NCI-H1092 (cell line): Measurements from ENCODE around the gene ACADSB.

Source experiments
- DNase-seq: peaks from one replicate; lab custom pipeline; 2025; lab: John Stamatoyannopoulos, UW

Gene ACADSB

DNA sequence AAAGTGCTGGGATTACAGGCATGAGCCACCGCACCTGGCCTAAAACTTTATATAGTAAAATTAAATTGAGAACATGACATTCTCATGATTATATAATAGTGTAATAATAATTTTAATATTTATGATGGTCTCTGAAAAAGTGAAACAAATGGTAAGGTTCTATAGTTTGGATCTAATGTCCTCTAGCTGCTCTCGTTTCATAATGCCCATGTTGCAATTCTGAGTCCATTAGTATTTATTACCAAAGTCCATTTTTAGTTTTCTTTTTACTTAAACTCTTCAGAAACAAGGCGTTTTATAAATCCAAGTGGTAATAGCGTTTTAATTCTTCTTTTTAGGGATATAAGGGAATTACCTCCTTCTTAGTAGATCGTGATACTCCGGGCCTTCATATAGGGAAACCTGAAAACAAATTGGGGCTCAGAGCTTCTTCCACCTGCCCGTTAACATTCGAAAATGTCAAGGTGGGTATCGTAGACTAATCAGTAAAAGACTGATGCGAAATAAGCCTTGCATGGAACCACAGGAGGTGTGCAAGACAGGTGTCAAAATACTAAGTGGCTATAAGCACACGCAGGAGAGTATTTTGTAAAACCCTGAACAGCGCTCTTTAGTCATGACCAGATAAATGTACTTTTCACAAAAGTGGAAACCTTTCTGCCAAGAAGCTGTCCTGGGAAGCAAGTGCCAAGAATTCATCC lies 34.1 kb downstream of the ACADSB start:
- no peak for DNase-seq

DNA sequence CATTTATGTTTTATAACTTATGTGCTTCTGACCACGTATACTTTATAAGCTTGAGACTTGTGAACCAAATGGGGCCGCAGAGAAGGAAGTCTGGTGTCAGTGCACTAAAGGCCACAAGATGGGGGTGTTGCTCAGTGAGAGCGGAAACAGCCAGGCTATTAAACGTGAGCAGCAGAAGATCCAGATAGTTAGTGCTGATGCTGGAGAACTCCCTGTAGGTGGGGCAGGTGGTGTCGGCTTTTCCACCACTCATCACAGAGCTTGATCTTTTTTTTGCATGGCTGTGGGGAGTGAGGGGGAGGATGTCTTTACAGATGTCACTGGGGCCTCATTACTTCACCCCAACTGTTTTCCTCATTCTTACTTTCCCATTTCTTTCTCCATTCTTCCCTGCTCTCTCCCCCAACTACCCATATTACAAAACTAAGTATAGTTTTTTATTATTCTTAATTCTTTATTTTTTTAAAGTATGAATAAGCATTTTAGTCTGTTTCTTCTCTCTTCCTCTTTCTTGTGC lies 34.7 kb downstream of the ACADSB start:
- DNase-seq, result peak; percentile 16

- no peak for DNase-seq
These were observed 35.6 kb downstream of the ACADSB start for GRCh38 chr10:123044391-123044790.

- no peak for DNase-seq
These were observed 37.3 kb downstream of the ACADSB start for GRCh38 chr10:123045961-123046731.

DNA sequence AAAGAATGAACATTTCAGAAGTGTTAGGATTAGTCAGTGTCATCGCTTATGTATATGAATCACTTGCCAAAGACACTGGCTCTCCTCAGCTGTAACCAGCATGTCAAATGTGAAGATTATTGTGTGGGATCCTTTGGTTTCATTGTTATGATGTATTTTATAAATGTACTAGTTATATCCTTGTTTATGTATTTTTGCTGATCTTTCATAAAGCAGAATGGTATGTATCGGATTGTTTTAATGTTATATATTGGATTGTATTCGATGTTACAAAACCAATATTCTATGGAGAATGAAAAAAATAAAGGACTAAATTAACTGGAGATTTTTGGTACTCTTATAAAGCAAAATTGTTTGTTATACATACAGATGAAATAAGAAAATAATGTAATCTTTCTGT lies 49.2 kb downstream of the ACADSB start:
- no peak for DNase-seq

GRCh38 chr10:123061865-123062264 lies 53.1 kb downstream of the ACADSB start:
- no peak for DNase-seq

DNA sequence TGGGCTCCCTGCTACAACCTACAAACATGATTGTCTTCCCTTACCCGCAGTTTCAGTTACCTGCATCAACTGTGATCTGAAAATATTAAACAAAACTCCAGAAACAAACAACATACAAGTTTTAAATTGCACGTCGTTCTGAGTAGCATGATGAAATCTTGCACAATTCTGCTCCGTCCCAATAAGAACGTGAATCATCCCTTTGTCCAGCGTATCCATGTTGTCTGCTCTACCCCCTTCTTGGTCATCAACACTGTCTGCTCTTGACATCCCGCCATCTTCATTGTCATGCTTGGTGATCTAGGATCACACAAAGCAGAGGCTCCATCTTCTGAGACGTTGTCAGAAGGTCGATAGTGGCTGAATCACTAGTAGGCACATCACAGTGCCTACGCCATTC lies 53.9 kb downstream of the ACADSB start:
- no peak for DNase-seq

DNA sequence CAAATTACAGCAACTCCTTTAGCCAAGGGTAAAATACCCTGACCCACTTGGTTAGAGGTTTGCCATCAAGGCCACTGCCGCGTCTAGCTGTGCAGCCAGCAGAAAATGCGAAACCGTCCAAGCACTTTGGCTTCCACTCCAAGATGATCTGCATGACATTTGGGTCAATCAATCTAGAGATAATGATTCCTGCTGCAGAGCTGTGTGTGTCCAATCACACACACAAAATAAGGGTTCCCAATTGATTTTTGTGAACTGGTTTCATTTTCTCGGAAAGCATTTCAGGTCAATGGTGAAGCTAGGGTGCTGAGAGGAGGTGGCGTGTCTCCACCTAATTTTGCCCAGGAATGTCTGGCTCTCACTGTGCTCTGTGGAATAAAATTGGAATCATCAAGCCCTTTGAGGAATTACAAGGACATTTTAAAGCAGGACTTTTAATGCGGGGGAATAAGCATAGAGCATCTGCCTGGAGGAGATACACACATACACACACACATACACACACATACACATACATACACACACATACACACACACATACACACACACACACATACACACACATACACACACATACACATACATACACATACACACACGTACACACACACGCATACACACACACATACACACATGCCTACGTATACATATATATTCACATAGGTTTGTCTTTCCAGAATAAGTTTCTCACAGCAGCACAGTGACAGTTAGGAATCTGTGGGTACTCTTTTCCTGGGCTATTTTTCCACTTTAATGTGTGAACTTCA lies 59.5 kb downstream of the ACADSB start:
- DNase-seq, result no peak

DNA sequence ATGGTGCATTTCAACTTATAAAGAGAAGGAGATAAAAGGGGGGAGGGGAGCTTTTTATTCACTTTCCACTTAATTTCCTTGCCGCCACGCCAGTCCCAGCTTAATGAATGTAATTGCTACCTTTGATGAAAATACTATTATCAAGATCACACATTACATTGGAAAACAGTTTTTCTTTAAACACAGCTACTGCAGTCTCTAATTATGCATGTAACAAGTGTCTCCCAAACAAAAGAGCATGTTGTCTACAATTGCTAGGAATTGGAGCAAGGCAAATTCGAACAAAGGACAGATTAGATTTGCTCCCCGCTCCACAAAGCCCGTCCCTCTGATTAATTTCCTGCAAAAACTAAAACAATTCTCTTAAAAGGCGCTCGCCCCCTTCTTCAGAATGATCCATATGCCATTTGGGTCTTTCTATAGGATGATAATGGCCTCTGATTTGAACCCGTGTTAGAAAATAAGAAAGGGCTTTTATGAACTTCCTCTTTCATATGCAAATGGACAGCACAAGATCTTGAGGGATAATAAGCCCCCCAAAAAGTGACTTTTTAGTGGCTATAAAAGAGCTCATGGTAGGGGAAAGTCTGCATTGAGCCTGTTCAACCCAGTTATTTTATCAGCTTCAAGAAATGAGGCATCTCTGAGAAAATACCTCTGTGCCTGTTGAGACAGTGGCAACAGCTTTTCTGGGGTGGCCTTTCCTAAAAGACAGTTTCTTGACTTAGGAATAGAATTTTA lies 60.6 kb downstream of the ACADSB start:
- DNase-seq, result no peak

DNA sequence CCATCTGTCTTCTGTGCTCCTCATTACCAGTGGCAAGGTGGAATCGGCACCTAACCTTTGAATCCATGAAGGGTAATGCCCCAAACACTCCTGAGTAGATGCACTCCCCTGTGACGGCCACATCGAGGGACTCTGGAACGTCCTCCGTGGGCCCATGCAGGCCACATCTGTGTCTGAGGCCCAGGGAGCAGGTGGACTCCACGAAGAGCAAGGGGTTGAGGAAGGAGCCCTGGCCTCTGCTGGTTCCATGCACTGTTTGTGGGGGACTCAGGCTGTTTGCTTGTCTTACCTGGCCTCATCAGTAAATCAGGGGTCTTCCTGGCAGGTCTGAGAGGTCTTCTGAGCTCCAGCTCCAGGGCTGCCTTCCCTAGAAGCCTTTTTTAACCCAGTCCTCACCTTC lies 64.4 kb downstream of the ACADSB start:
- DNase-seq, result no peak

- DNase-seq, result no peak
These were observed 65.4 kb downstream of the ACADSB start for GRCh38 chr10:123074215-123074614.

GRCh38 chr10:123081896-123082295 lies 73.1 kb downstream of the ACADSB start:
- no peak for DNase-seq

DNA sequence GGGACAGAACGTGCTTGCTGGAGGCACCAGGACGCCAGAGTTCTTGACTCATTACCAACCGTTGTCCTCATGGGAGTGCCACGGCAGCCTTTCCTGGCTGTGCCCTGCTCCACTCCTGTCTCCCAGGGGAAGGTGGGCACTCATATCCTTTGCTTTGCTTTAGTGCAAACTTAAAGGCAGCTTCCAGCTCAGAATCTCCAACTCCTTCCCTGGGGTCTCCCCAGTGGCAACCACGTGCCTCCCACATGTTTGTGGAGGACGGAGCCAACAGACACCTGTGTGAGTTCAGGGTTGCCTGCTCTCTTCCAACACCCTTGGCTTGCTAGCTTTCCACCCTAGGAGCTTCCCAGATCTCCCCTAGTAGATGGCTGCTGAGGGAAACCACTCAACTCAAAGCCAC lies 75.0 kb downstream of the ACADSB start:
- DNase-seq, result no peak

DNA sequence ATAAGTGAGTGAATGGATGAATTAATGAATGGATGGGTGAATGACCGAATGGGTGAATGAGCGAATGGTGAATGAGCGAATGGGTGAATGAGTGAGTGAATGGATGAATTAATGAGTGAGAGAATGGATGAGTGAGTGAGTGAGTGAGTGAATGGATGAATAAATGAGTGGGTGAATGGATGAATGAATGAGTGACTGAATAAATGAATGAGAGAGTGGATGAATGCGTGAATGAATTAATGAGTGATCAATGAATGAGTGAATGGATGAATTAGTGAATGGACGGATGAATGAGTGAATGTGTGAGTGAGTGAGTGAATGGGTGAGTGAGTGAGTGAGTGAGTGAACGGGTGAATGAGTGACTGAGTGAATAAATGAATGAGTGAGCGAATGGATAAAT lies 77.5 kb downstream of the ACADSB start:
- DNase-seq, result no peak

- DNase-seq, result no peak
These were observed 78.5 kb downstream of the ACADSB start for GRCh38 chr10:123087348-123087747.

GRCh38 chr10:123087786-123088185 lies 79.0 kb downstream of the ACADSB start:
- DNase-seq, result no peak

DNA sequence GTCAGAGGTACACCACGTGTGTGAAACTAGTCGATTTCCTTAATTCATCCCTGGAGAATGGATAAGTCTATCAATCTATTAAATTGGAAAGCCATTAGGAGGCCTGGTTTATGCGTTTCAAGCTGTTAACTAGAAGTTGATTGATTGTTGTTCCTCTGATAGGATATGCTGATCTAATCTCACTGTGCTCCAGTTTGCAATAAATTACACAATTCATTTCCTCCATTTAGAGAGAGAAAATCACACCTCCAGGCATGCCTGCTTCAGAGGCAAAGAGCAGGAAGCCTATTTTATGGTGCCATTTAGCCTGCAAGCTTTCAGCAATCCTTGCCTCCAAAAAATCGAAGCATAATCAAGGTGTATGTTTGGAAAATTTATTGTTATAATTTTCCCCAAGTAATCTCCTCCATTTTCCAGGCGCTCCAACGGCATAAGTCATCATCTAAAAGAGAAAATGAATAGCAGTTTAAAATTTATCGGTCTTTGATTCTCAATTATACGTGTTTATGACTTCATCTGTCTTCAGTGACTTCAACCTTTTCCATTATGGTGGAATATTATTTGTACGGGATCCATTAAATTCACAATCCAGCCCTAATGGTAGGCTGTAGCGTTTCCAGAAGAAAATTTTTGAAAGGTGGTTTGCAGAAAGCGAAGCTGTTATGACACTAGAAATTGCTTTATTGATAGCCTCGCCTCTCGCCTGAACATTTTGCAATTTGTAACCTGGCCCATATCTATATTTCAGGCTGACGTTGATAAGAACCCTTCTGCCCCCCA lies 84.0 kb downstream of the ACADSB start:
- DNase-seq, result no peak

DNA sequence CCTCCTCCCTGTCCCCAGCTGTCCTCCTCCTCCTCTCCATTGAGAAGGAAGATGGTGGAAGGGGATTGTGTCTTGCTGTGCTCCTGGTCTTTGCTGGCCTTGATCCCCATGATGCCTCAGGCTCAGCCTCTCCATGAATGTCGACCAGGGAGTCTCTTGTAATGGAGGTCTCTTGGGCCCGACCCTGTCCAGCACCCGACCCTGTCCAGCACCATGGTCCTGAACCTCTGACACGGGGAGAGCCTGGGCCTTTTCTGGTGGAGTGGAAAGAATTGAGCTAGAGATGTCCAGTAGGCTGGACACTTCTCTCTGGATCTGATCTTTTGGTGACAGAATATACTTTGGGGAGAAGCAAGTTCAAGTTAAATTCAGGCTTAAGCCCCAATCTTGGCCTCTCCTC lies 84.7 kb downstream of the ACADSB start:
- no peak for DNase-seq

DNA sequence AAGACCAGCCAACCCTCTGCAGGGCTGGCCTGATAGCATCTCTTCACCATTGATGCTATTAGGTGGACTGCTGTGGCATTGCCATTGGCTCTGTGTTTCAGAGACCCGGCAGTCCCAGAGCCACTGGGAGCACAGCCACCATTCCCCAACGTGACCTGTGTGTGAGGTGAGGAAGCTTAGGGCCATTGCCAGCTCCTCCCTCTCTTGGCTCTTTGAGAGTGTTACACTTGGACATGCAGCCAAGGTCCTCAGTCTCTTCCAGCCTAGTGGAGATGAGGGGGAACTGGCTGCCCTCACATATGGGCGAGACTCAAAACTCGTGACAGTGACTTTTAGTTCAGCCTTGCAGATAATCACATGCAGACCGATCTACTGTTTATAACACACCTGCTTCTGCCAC lies 87.6 kb downstream of the ACADSB start:
- DNase-seq, result no peak

GRCh38 chr10:123097039-123097438 lies 88.2 kb downstream of the ACADSB start:
- DNase-seq, result no peak
